Colonic mucosa (tissue), 4 donors: ENCODE measurements around the gene SMTN. TPM values are rescaled to one million over a fixed set of nuclear protein-coding genes. Genes with fewer than 3 reads are reported as not detected.

Source experiments
- DNase-seq: peaks from one replicate; pipeline ENCODE4 v3.0.0-alpha.2; 2020
- H3K27ac ChIP-seq: fragments of 200-600 bp; one replicate; pipeline ENCODE4 v1.8.0; 2021
- H3K27me3 ChIP-seq: fragments of 200-600 bp; one replicate; pipeline ENCODE4 v1.8.0; 2021
- H3K36me3 ChIP-seq: fragments of 200-600 bp; one replicate; pipeline ENCODE4 v1.8.0; 2021
- H3K4me1 ChIP-seq: fragments of 200-600 bp; one replicate; pipeline ENCODE4 v1.8.0; 2021; ENCODE audit warnings: mild to moderate bottlenecking
- H3K4me3 ChIP-seq: fragments of 200-600 bp; one replicate; pipeline ENCODE4 v1.8.0; 2021
- H3K9ac ChIP-seq, 2 donors: one replicate each; pipeline ENCODE4 v1.7.0; 2013; ENCODE audit warnings: control low read depth in 2 of 2, low read depth in 2 of 2, low read length in 2 of 2
- H3K9me3 ChIP-seq: fragments of 200-600 bp; one replicate; pipeline ENCODE4 v1.8.0; 2021
- intact Hi-C: fragments of 100-400 bp; cut with DNase I; formaldehyde crosslinking; loops from one replicate; pipeline ENCODE4 v1.14.1; 2022
- total RNA-seq, 2 donors: library from RNA; stranded (reverse); fragmentation: NEBNext Ultra II Directional in 1 of 2; extraction: Animal tissue kit (Norgen Biotek cat#: 25700) in 1 of 2; gene quantifications; one replicate each; pipeline ENCODE4 v1.2.1, GENCODE V29; 2021
- TF ChIP-seq, protein P1 (sequence below): fragments of 200-600 bp; IDR thresholded peaks from one replicate; pipeline ENCODE4 v1.8.0; 2022; ENCODE audit warnings: antibody characterized with exemption, mild to moderate bottlenecking
- donor health status: healthy.
- donor health status: DM: no; HTN: no; CAD: no.
- donor health status: DM: no; HTN: no; CAD: no.

SMTN gene
- total RNA-seq, 2 donors from 2014 or later = 152 to 159 TPM

GRCh38 chr22:31126869-31127175, 45.7 kb downstream of the SMTN start:
- no peak for DNase-seq
- Histone ChIP-seq H3K9ac (no peak overlapping the region), H3K36me3 (no peaks in the 10 kb centered on the region), H3K27ac (no peak overlapping the region), H3K9me3 (no peaks in the 10 kb centered on the region), H3K4me3 (no peak overlapping the region), H3K27me3 (no peaks in the 10 kb centered on the region), H3K4me1 (peaks cover 8% of the 10 kb centered on the region)
- intact Hi-C loops = no loop called here
- TF ChIP-seq, protein P1, sequence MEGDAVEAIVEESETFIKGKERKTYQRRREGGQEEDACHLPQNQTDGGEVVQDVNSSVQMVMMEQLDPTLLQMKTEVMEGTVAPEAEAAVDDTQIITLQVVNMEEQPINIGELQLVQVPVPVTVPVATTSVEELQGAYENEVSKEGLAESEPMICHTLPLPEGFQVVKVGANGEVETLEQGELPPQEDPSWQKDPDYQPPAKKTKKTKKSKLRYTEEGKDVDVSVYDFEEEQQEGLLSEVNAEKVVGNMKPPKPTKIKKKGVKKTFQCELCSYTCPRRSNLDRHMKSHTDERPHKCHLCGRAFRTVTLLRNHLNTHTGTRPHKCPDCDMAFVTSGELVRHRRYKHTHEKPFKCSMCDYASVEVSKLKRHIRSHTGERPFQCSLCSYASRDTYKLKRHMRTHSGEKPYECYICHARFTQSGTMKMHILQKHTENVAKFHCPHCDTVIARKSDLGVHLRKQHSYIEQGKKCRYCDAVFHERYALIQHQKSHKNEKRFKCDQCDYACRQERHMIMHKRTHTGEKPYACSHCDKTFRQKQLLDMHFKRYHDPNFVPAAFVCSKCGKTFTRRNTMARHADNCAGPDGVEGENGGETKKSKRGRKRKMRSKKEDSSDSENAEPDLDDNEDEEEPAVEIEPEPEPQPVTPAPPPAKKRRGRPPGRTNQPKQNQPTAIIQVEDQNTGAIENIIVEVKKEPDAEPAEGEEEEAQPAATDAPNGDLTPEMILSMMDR = no peak

- Histone ChIP-seq H3K27me3 (no peaks in the 10 kb centered on the region), H3K4me1 (peaks cover 3% of the 10 kb centered on the region), H3K4me3 (no peak overlapping the region), H3K27ac (no peak overlapping the region), H3K36me3 (no peaks in the 10 kb centered on the region), H3K9ac (no peak overlapping the region), H3K9me3 (no peaks in the 10 kb centered on the region)
- no peak for DNase-seq
- TF ChIP-seq, protein P1 = no peak
- intact Hi-C loops = no loop called here
These were observed 46.2 kb downstream of the SMTN start for GRCh38 chr22:31127181-31127772.

GRCh38 chr22:31128156-31128555, 47.0 kb downstream of the SMTN start:
- H3K9ac ChIP-seq = no peak overlapping the region
- intact Hi-C loops = no loop called here

DNA sequence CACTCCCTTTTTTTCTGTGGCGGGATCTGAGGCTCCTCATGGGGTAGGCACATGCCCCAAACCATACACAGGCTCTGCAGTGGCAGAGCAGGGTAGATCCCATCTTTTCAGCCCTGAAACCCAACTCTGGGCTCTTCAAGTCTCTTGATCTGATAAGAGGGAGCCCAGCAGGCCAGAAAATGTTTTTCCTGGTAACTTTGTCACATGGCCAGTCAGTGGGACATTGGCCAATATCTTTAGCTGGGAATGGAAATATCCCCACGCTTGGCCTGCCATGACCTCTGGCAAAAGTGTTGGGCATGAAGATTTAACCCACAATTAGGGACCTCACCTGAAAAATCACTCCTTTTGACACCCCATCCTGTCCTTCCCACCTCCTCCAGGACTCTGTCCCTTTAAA, 49.8 kb downstream of the SMTN start:
- Histone ChIP-seq H3K4me1 (no peaks in the 10 kb centered on the region), H3K4me3 (no peak overlapping the region), H3K9me3 (no peaks in the 10 kb centered on the region), H3K27ac (no peak overlapping the region), H3K9ac (no peak overlapping the region), H3K36me3 (no peaks in the 10 kb centered on the region), H3K27me3 (no peaks in the 10 kb centered on the region)
- no peak for DNase-seq
- TF ChIP-seq, protein P1 = no peak
- intact Hi-C loops = no loop called here

More at GRCh38 chr22:31128156-31128555, 47.0 kb downstream of the SMTN start:
- TF ChIP-seq, protein P1 = no peak
- no peaks in the 10 kb centered on the region for H3K36me3 ChIP-seq
- H3K4me3 ChIP-seq = no peak overlapping the region
- no peak overlapping the region for H3K27ac ChIP-seq
- no peaks in the 10 kb centered on the region for H3K9me3 ChIP-seq
- DNase-seq = no peak
- H3K4me1 ChIP-seq = no peaks in the 10 kb centered on the region
- no peaks in the 10 kb centered on the region for H3K27me3 ChIP-seq

GRCh38 chr22:31133911-31134310, 52.8 kb downstream of the SMTN start:
- TF ChIP-seq, protein P1 = no peak
- Histone ChIP-seq H3K36me3 (no peaks in the 10 kb centered on the region), H3K4me1 (no peaks in the 10 kb centered on the region), H3K4me3 (no peak overlapping the region), H3K27ac (no peak overlapping the region), H3K27me3 (no peaks in the 10 kb centered on the region), H3K9ac (no peak overlapping the region), H3K9me3 (no peaks in the 10 kb centered on the region)
- DNase-seq = no peak
- intact Hi-C loops = no loop called here
